AG04450 (cell line): Measurements from ENCODE around the gene EXOC6B. TPM values are rescaled to one million over a fixed set of nuclear protein-coding genes. Genes with fewer than 3 reads are reported as not detected.

Experiments used
- CTCF ChIA-PET: fragments of 300-600, 350-600 bp; formaldehyde crosslinking; extraction: SDS; loops from one replicate; lab custom pipeline; 2022; ENCODE audit warnings: antibody characterized with exemption, inconsistent platforms; lab: Charles Lee
- POLR2A ChIA-PET: fragments of 350-600 bp; formaldehyde crosslinking; extraction: SDS; loops from one replicate; lab custom pipeline; 2021; ENCODE audit warnings: antibody characterized with exemption, inconsistent platforms; lab: Yijun Ruan, JAX
- DNase-seq: peaks from one replicate; pipeline ENCODE4 v3.0.0-alpha.2; 2011; ENCODE audit warnings: low read depth, low spot score
- H3K27ac ChIP-seq: one replicate; pipeline ENCODE4 v1.5.1; 2012; ENCODE audit warnings: low read depth, low read length, control low read depth
- H3K27me3 ChIP-seq: one replicate; pipeline ENCODE4 v1.6.0; 2012; ENCODE audit warnings: low read length; ENCODE audit not compliant: control insufficient read depth, insufficient read depth
- H3K4me3 ChIP-seq: 2 replicates; pipeline ENCODE4 v1.5.1; 2011; ENCODE audit warnings: mild to moderate bottlenecking, low read depth, low read length, control low read depth
- H3K9me3 ChIP-seq: 2 replicates; pipeline ENCODE4 v1.5.1; 2012; ENCODE audit warnings: low read length; ENCODE audit not compliant: control insufficient read depth, insufficient read depth
- CTCF ChIP-seq: IDR thresholded peaks from 2 replicates; pipeline ENCODE4 v1.5.1; 2011; ENCODE audit warnings: low read depth, low read length, control low read depth, inconsistent platforms
- polyA plus RNA-seq: library from polyadenylated mRNA; depleted of rRNA; stranded (reverse); fragments of >200 nt; gene quantifications from 2 replicates; pipeline ENCODE4 v1.2.3, GENCODE V29; 2011

Gene EXOC6B
- polyA plus RNA-seq, 1 experiment: 28.7 TPM

- CTCF ChIA-PET: interaction anchor here (1.1 to 1.5 kb wide), 3 partner anchors 65 to 70 kb away, joined by 4 to 9 read pairs (median 7); no protein-coding TSS in a partner anchor
- H3K9me3 ChIP-seq: no peaks in the 10 kb centered on the region
- H3K27ac ChIP-seq: no peak overlapping the region
- H3K27me3 ChIP-seq: no peaks in the 10 kb centered on the region
- no peak for DNase-seq
- H3K4me3 ChIP-seq: no peak overlapping the region
- no peak for TF ChIP-seq CTCF
- POLR2A ChIA-PET: interaction anchor here (1.0 kb wide), 1 partner anchor 70 kb away, joined by 3 read pairs; no protein-coding TSS in a partner anchor
These were observed 31.3 kb downstream of the EXOC6B start for GRCh38 chr2:72794572-72794971.

GRCh38 chr2:72793798-72794440 lies 31.9 kb downstream of the EXOC6B start:
- H3K9me3 ChIP-seq: no peaks in the 10 kb centered on the region
- TF ChIP-seq CTCF: no peak
- H3K27me3 ChIP-seq: no peaks in the 10 kb centered on the region
- ChIA-PET POLR2A (interaction anchor here (1.0 kb wide), 1 partner anchor 71 kb away, joined by 3 read pairs; no protein-coding TSS in a partner anchor), CTCF (interaction anchor here (1.1 to 1.5 kb wide), 3 partner anchors 66 to 70 kb away, joined by 4 to 9 read pairs (median 7); no protein-coding TSS in a partner anchor)
- no peak overlapping the region for H3K4me3 ChIP-seq
- H3K27ac ChIP-seq: no peak overlapping the region
- DNase-seq: no peak

DNA sequence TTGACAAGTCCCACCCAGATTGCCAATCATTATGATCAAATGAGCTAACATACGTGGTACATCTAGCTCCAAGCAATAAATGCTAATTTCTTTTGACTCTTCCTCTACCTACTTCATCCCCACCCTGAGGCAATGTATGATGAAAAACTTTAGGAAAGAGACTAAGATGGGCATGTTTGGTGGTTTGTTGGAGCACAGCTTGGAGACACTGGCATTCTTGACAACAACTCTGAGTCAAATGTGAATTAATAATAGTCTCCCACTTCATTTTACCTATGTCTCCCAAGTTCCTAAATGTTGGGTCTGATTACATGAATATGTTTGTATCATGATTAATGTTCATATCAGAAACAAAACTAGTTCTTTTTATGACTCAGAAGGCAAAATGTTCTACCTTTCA lies 36.6 kb downstream of the EXOC6B start:
- TF ChIP-seq CTCF: no peak

GRCh38 chr2:72788756-72789155 lies 37.1 kb downstream of the EXOC6B start:
- Histone ChIP-seq H3K9me3 (no peaks in the 10 kb centered on the region), H3K27me3 (no peaks in the 10 kb centered on the region), H3K4me3 (no peak overlapping the region), H3K27ac (no peak overlapping the region)
- no peak for DNase-seq
- CTCF ChIA-PET: interaction anchor here (1.0 to 3.1 kb wide), 4 partner anchors 18 to 104 kb away, joined by 3 to 12 read pairs (median 6); no protein-coding TSS in a partner anchor
- no peak for TF ChIP-seq CTCF
- POLR2A ChIA-PET: no interaction called here

More for the DNA sequence above, 36.6 kb downstream of the EXOC6B start:
- ChIA-PET CTCF (interaction anchor here (1.0 to 3.1 kb wide), 4 partner anchors 17 to 104 kb away, joined by 3 to 12 read pairs (median 6); no protein-coding TSS in a partner anchor), POLR2A (no interaction called here)
- no peak for DNase-seq
- Histone ChIP-seq H3K9me3 (no peaks in the 10 kb centered on the region), H3K27ac (no peak overlapping the region), H3K4me3 (no peak overlapping the region), H3K27me3 (no peaks in the 10 kb centered on the region)

- POLR2A ChIA-PET: no interaction called here
- H3K9me3 ChIP-seq: no peaks in the 10 kb centered on the region
- no peak overlapping the region for H3K4me3 ChIP-seq
- DNase-seq: no peak
- no peak for TF ChIP-seq CTCF
- H3K27me3 ChIP-seq: no peaks in the 10 kb centered on the region
- H3K27ac ChIP-seq: no peak overlapping the region
- CTCF ChIA-PET: interaction anchor here (0.6 to 1.0 kb wide), 3 partner anchors 31 to 76 kb away, joined by 4 read pairs; no protein-coding TSS in a partner anchor
These were observed 40.3 kb downstream of the EXOC6B start for GRCh38 chr2:72785517-72785916.
